Bronchial epithelial cell (primary cell): Measurements from ENCODE around the gene ETV6. TPM values are rescaled to one million over a fixed set of nuclear protein-coding genes. Genes with fewer than 3 reads are reported as not detected.

ENCODE experiments used
- DNase-seq: peaks from one replicate; pipeline ENCODE4 v3.0.0-alpha.2; 2010; ENCODE audit warnings: low read depth
- FAIRE-seq: peaks from 2 replicates; lab custom pipeline; 2011; peaks lifted over from hg19 to GRCh38; lab: Jason Lieb, UNC
- H3K27me3 ChIP-seq: 2 replicates; pipeline ENCODE4 v1.5.1; 2011; ENCODE audit warnings: low read length; ENCODE audit not compliant: control insufficient read depth, insufficient read depth
- H3K36me3 ChIP-seq: 2 replicates; pipeline ENCODE4 v1.5.1; 2011; ENCODE audit warnings: low read length; ENCODE audit not compliant: control insufficient read depth, insufficient read depth
- H3K4me3 ChIP-seq: 2 replicates; pipeline ENCODE4 v1.5.1; 2011; ENCODE audit warnings: mild to moderate bottlenecking, low read depth, low read length, control low read depth
- CTCF ChIP-seq: IDR thresholded peaks from 2 replicates; pipeline ENCODE4 v1.5.1; 2011; ENCODE audit warnings: mild to moderate bottlenecking, moderate library complexity, low read length, control low read depth, inconsistent platforms; ENCODE audit not compliant: insufficient read depth, severe bottlenecking
- total RNA-seq: library from RNA; depleted of rRNA; stranded (reverse); fragments of >200 nt; gene quantifications from 2 replicates; pipeline ENCODE4 v1.2.1, GENCODE V29; 2014

ETV6 gene
- total RNA-seq, 1 donor from 2014 or later, result 2.6 TPM

DNA sequence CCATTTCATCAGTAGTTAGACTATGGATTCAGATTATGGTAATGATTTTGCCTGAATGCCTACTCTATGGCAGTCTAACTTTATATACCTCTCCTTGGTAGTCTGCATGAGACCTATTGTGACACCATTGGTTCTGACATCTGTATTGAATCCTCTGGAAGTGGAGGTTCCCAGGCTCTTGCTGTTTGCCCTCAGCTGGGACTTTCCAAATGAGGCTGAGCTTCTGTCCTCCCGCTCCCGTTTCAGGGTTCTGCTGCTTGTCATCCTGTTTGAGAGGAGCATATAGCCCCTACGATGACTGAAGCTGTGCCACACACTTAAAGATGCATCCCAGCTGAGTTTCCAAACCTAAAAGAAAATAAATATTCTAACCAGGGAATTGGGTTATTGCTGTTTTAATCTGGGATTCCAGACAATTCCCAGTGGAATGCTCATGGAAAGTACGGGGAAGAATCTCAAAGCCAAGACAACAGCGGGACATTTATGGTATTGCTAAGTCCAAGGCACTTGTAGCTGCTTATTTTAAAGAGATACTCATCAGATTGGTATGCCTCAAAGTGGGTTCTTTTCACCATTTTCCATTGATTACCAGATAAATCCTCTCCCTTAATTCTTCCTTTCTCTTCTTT, 105.9 kb downstream of the ETV6 start:
- H3K27me3 ChIP-seq, result no peaks in the 10 kb centered on the region
- H3K4me3 ChIP-seq, result no peak overlapping the region
- no peak for FAIRE-seq
- no peak for TF ChIP-seq CTCF
- no peaks in the 10 kb centered on the region for H3K36me3 ChIP-seq
- DNase-seq, result no peak

DNA sequence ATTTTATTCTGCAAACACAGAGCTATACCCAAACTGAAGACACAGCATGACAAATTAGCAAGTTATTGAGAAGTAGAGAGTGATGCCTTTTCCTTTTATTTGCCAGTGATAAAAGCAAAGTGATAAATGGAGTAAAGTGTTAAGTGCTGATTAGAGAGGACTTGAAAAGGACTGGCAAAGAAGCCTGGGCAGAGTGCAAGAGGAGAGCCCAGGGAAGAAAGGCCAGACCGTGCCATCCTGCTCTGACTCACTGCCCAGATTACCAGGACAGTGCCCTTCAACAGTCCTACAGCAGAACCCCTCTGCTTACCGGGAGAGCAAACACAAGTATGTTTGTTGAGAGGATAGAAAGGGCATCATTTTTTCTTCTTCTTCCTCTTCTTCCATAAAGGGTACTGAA, 106.5 kb downstream of the ETV6 start:
- Histone ChIP-seq H3K4me3 (no peak overlapping the region), H3K27me3 (no peaks in the 10 kb centered on the region), H3K36me3 (no peaks in the 10 kb centered on the region)
- no peak for DNase-seq
- no peak for FAIRE-seq
- no peak for TF ChIP-seq CTCF

GRCh38 chr12:11756523-11756922, 107.0 kb downstream of the ETV6 start:
- H3K4me3 ChIP-seq, result no peak overlapping the region
- H3K27me3 ChIP-seq, result no peaks in the 10 kb centered on the region
- TF ChIP-seq CTCF, result no peak
- no peaks in the 10 kb centered on the region for H3K36me3 ChIP-seq
- FAIRE-seq, result no peak
- DNase-seq, result no peak

DNA sequence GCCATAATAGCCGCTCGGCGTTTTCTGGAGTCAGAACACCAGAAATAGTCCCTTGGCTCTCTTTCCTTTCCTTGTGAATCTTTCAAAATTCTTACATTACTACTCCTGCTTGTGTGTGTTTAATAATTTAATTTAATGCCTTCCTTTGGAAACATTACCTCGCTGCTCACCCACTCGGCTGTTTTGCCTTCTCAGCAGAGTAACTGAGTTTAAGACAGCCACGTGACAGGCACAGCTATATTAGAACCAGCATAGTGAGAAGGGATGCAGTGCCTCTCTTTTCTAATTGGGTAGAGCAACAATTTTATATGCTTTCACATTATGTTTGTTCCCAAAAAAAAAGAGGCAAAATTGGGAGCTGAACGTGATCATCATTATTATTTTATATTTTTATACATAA, 107.6 kb downstream of the ETV6 start:
- H3K36me3 ChIP-seq, result no peaks in the 10 kb centered on the region
- H3K4me3 ChIP-seq, result no peak overlapping the region
- DNase-seq (no peak), FAIRE-seq (no peak)
- H3K27me3 ChIP-seq, result no peaks in the 10 kb centered on the region
- TF ChIP-seq CTCF, result no peak

DNA sequence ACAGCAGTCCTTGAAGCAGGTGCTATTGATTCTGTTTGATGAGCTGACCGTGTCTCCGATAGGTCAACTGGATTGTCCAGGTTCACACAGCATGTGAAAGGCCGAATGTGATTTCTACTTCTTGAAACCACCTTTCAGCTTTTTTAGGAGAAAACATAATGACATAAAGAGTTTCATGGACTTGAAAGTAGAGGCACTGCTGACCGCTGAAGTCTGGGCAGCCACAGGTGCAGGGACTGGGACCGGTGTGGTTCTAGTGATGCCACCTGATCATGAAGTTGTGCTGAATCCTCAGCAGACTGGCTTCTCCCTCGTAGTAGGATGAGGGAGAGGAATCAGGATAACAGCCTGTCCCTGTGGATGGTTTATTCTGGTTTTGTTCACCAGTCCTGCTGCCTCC, 108.1 kb downstream of the ETV6 start:
- Histone ChIP-seq H3K36me3 (no peaks in the 10 kb centered on the region), H3K4me3 (no peak overlapping the region), H3K27me3 (no peaks in the 10 kb centered on the region)
- no peak for TF ChIP-seq CTCF
- FAIRE-seq (no peak), DNase-seq (no peak)

DNA sequence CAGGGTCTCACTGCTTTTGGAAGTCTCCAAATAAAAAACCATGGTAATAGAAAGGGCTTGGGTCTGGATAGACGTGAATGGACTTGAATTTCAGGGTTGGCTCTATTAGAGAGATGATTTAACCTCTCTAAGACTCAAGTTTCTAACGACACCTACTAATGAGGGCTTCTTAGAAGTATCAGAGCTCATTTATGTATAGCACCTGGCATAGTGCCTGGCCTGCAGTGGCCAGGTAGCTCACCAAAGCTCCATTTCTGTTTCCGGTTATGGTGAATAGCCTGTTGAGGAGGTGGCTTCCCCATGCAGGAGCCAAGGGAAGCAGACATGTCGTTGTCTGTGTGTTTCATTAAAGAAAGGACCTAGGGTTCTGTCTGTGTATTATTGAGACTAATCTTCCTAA, 108.6 kb downstream of the ETV6 start:
- no peak for FAIRE-seq
- H3K27me3 ChIP-seq, result no peaks in the 10 kb centered on the region
- TF ChIP-seq CTCF, result no peak
- no peaks in the 10 kb centered on the region for H3K36me3 ChIP-seq
- no peak for DNase-seq
- no peak overlapping the region for H3K4me3 ChIP-seq
